ENCODE data around the gene IER5.

DNA sequence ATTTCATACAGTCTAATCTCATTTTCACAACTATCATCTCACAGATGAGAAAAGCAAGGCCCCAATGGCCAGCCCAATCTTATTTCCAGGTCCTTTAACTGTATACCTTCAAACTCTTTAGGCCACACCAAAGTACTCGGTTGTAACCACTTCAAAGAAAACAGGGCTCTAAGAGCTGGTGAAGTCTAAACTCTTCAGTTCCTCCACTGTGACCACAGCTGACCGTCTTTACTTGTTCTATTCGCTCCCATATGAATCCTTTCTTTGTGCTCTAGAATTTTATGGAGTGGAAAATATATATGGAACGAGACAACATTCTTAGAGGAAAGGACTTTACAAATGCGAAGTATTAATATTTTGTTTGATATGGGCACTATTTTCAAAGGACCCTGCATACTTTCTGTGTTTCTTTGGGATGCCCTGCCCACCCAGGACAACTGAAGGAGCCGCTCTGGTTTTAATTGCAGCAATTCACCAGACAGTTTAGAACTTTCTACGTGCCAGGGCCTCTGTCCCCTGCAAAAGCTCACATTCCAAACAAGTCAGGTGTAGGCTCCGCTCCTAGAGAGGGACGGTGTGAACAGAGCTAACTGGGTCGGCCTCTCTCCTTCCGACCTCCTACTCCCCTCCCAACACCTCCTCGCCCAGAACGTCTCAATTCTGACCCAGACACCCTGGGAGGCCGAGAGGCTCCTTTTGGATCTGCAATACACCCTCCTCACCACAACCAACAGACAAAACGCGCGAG lies 15.7 kb downstream of the IER5 start:
- TF ChIP-seq GATA2 (IDR thresholded peaks at IDR 0.05; ENCODE audit: low read depth, low read length) = no peak
- no peak for TF ChIP-seq GATA3 (IDR thresholded peaks at IDR 0.05; ENCODE audit: low read depth, low read length)
